Activated T-cell treated with anti-CD3 and anti-CD28 coated beads, Interleukin-2, amount 50 U/mL, for 1 hour (primary cell): ENCODE measurements around the gene RAB40A.

Experiments
- DNase-seq: peaks from one replicate; pipeline ENCODE4 v3.0.0-alpha.2; 2020

RAB40A gene

DNA sequence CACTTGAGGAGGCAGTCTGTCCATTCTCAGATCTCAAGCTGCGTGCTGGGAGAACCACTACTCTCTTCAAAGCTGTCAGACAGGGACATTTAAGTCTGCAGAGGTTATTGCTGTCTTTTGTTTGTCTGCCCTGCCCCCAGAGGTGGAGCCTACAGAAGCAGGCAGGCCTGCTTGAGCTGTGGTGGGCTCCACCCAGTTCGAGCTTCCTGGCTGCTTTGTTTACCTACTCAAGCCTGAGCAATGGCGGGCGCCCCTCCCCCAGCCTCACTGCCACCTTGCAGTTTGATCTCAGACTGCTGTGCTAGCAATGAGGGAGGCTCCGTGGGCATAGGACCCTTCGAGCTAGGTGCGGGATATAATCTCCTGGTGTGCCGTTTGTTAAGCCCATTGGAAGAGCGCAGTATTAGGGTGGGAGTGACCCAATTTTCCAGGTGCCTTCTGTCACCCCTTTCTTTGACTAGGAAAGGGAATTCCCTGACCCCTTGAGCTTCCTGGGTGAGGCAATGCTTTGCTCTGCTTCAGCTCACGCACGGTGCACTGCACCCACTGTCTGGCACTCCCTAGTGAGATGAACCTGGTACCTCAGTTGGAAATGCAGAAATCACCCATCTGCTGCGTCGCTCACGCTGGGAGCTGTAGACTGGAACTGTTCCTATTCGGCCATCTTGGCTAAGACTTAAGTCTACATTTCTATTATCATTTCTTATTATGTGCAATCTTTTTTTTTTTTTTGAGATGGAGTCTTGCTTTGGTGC is 59.1 kb downstream of the RAB40A start:
- DNase-seq: peak; percentile 31

DNA sequence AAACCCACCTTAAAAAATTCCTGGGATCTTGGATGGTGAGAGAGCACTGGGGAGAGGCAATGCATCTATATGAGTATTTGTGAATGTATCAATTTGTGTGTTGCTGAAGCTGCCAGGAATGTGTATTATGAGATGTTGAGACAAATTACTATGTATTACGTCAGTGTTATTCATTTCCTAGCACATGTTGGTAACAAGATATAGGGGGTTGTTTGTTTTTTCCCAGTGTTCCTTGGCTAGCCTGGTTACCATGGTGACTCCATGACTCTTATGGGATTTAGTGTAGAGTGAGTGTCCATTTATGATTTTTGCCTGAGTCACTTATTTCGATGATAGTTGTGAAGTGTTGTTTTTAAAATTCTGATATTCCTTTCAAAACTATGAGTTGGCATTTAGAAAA is 65.6 kb downstream of the RAB40A start:
- no peak for DNase-seq
